Upper lobe of left lung (tissue), 4 donors: ENCODE data around the gene ODAD2.

ENCODE experiments used
- EP300 ChIP-seq, 4 donors: sonication (generic); formaldehyde crosslinking; IDR thresholded peaks; one replicate each; pipeline ENCODE4 v1.5.1; 2017; ENCODE audit warnings: antibody characterized with exemption in 4 of 4, control low read depth in 2 of 4
- POLR2A ChIP-seq, 4 donors: fragments of 450-650 bp; IDR thresholded peaks; one replicate each; pipeline ENCODE4 v1.5.1; 2016 to 2017; ENCODE audit warnings: antibody characterized with exemption in 4 of 4, mild to moderate bottlenecking in 2 of 4
- TF ChIP-seq, protein P1 (sequence below), 6 experiments: fragments of 450-650 bp in 4 of 6; fragments of 200-600 bp in 2 of 6; sonication (generic) in 2 of 6; IDR thresholded peaks; one replicate each; pipeline ENCODE4 v1.5.1; 2016 to 2019; ENCODE audit warnings: antibody characterized with exemption in 6 of 6

GRCh38 chr10:27771231-27771630, 227.6 kb downstream of the ODAD2 start:
- TF ChIP-seq, protein P1, sequence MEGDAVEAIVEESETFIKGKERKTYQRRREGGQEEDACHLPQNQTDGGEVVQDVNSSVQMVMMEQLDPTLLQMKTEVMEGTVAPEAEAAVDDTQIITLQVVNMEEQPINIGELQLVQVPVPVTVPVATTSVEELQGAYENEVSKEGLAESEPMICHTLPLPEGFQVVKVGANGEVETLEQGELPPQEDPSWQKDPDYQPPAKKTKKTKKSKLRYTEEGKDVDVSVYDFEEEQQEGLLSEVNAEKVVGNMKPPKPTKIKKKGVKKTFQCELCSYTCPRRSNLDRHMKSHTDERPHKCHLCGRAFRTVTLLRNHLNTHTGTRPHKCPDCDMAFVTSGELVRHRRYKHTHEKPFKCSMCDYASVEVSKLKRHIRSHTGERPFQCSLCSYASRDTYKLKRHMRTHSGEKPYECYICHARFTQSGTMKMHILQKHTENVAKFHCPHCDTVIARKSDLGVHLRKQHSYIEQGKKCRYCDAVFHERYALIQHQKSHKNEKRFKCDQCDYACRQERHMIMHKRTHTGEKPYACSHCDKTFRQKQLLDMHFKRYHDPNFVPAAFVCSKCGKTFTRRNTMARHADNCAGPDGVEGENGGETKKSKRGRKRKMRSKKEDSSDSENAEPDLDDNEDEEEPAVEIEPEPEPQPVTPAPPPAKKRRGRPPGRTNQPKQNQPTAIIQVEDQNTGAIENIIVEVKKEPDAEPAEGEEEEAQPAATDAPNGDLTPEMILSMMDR (IDR thresholded peaks at IDR 0.05), result no peak
- no peak for TF ChIP-seq EP300 (IDR thresholded peaks at IDR 0.05)
- TF ChIP-seq POLR2A (IDR thresholded peaks at IDR 0.05), result no peak
